Activated CD4-positive, alpha-beta T cell treated with anti-CD3 and anti-CD28 coated beads for 36 hours (primary cell): Measurements from ENCODE around the gene RAPGEF1. TPM values are rescaled to one million over a fixed set of nuclear protein-coding genes. Genes with fewer than 3 reads are reported as not detected.

Experiments used
- ATAC-seq: fragments of 200-7000 bp; cut with Tn5 transposase; one replicate; pipeline ENCODE4 v1.10.0; 2021; ENCODE audit warnings: mild to moderate bottlenecking, moderate library complexity
- CTCF ChIA-PET: fragments of 350-600 bp; sonication (Branson Sonifier 250); formaldehyde crosslinking; loops from one replicate; lab custom pipeline; 2021; ENCODE audit warnings: antibody characterized with exemption; lab: Charles Lee
- POLR2A ChIA-PET: fragments of 350-600 bp; sonication (Branson Sonifier 250); formaldehyde crosslinking; loops from one replicate; lab custom pipeline; 2021; ENCODE audit warnings: antibody characterized with exemption, inconsistent platforms; lab: Charles Lee
- DNase-seq: peaks from one replicate; pipeline ENCODE4 v3.0.0-alpha.2; 2020
- H3K27ac Mint-ChIP-seq: one replicate; pipeline ENCODE4 v1.8.0; 2021; ENCODE audit warnings: mixed read lengths
- H3K27me3 Mint-ChIP-seq: one replicate; pipeline ENCODE4 v1.8.0; 2021; ENCODE audit warnings: mixed read lengths
- H3K36me3 Mint-ChIP-seq: one replicate; pipeline ENCODE4 v1.8.0; 2021; ENCODE audit warnings: low read depth, mixed read lengths
- H3K4me1 Mint-ChIP-seq: one replicate; pipeline ENCODE4 v1.8.0; 2021; ENCODE audit warnings: mixed read lengths
- H3K4me3 Mint-ChIP-seq: one replicate; pipeline ENCODE4 v1.8.0; 2021; ENCODE audit warnings: mild to moderate bottlenecking, moderate library complexity, mixed read lengths
- H3K9me3 Mint-ChIP-seq: one replicate; pipeline ENCODE4 v1.8.0; 2021; ENCODE audit warnings: low read depth, mixed read lengths
- intact Hi-C, 2 experiments: fragments of 100-400 bp; cut with DNase I in 1 of 2; cut with micrococcal nuclease in 1 of 2; formaldehyde crosslinking; loops; one replicate each; pipeline versions ENCODE4 v1.14.2 to v1.15.1; 2022 to 2024; cut with DNase I, micrococcal nuclease
- total RNA-seq, 2 experiments: library from RNA; stranded (reverse); gene quantifications; one replicate each; pipeline ENCODE4 v1.2.3, GENCODE V29; 2021

The RAPGEF1 gene
- total RNA-seq, 2 experiments from 2014 or later: 86.7 to 108 TPM

DNA sequence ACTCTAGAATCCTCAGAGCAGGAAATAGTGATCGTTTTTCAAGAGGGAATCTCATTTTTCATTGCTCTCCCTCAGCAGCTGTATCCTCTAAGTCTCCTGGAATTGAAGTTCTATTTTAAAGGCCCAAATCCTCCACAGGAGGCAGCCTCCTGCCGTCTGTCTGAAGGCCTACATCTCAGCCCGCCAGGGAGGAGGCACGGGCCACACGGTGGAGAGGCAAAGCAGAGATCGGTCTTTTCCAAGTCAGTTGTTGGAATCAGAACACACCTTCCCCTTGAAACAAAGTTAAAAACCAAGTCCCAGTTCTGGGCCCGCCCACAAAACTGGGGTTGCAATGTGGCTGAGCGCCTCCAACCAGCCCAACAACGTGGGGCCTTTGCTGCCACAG is 68.7 kb downstream of the RAPGEF1 start:
- H3K9me3 Mint-ChIP-seq: no peaks in the 10 kb centered on the region
- H3K27me3 Mint-ChIP-seq: no peaks in the 10 kb centered on the region
- peaks cover 91% of the 10 kb centered on the region for H3K4me1 Mint-ChIP-seq
- DNase-seq (peak; percentile 22), ATAC-seq (no peak)
- H3K4me3 Mint-ChIP-seq: peak overlapping the region; percentile 24
- H3K27ac Mint-ChIP-seq: peak overlapping the region; percentile 96
- ChIA-PET CTCF (no interaction called here), POLR2A (no interaction called here)
- H3K36me3 Mint-ChIP-seq: peaks cover 22% of the 10 kb centered on the region
- intact Hi-C loops: no loop called here

DNA sequence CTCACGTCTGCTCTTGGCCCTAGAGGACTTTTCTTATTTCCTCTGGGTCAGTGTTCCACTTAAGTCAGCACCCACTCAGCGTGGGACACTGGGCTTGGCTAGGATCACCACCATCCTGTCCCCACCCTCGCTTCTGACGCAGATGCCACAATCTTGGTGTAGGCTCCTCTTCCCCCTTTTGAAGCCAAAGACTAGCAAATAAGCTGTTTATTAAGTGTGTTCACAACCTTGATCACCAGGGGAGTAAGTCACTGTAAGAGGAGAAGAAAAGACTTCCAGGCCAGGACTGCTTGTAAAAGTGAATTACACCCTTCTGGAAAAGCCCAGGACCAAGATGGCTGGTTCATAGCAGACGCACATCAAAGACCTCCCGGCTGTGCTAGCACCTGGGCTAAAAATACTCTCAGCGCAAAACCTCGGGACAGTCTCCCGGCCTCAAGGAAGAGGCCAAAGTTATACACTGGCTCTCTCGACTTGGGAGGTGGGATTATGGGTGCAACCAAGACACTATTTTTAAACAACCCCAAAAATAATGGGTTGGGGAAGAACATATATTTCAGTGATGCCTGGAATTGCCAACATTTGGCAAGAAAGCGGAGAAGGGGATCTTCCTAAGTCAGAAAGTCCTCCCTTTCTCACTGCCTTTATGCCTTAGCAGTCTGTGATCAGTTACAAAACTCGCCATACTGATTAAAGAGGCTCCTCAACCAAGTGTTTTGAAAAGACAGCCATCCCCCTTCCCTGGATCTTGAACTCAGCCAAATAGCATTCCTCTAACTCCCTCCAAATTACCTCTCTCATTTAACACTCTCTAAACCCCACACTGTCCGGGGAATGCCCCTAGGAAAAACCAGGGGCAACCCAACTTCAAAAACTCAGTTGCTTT is 69.4 kb downstream of the RAPGEF1 start:
- Mint-ChIP-seq H3K27me3 (no peaks in the 10 kb centered on the region), H3K4me1 (peaks cover 91% of the 10 kb centered on the region), H3K36me3 (peaks cover 25% of the 10 kb centered on the region), H3K4me3 (peak overlapping the region; percentile 24), H3K9me3 (no peaks in the 10 kb centered on the region), H3K27ac (peak overlapping the region; percentile 96)
- ATAC-seq: no peak
- DNase-seq: no peak
- POLR2A ChIA-PET: interaction anchor here (0.7 to 4.7 kb wide), 2 partner anchors 7 to 57 kb away, joined by 3 to 27 read pairs; no protein-coding TSS in a partner anchor
- intact Hi-C loops: loop anchor here in 1 of 2 experiments (1.0 kb wide), 1 partner anchor 8 kb away; no protein-coding TSS in a partner anchor
- CTCF ChIA-PET: interaction anchor here (0.8 to 2.2 kb wide), 4 partner anchors 8 to 63 kb away, joined by 3 to 8 read pairs (median 4); no protein-coding TSS in a partner anchor

DNA sequence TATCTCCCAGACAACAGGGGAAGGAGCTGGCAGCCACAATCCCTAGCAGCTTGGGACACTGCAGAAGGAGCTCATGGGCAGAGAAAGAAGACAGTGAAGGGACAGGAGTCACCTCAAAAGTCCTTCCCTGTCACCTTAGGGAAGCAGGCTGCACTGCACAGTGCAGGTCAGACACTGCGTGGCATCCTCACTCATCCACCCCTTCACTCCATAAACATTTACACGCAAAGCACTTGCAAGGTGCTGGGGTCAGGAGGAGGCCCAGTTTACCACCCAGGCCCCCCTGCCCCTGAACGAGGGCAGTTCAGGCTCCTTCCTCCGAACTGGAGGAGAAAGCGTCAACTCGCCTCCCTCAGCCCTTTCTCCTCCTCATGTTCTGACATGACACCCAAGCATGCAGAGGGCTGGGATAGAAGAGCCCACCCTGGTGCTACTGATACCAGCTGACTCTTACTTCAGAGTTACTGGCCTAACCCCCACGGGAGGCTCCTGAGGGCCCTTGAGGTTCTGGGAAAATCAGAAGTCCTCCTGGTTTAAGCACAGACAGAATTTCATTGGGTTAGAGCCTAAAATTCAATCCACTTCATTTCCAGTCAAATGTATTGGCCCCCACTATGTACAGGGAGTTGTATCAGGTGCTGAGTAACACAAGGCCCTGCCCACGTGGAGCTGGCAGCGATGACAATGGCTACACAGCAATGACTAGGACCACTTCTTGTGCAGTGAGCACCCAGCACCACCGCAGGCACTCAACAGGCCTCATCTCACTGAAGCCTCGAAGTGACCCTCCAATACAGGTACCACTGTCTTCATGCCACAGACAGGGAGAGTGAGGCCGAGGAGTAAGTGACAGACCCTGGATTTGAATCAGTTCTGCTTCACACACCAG is 70.4 kb downstream of the RAPGEF1 start:
- Mint-ChIP-seq H3K9me3 (no peaks in the 10 kb centered on the region), H3K27ac (peak overlapping the region; percentile 96), H3K36me3 (peaks cover 22% of the 10 kb centered on the region), H3K4me3 (peak overlapping the region; percentile 54), H3K4me1 (peaks cover 90% of the 10 kb centered on the region), H3K27me3 (no peaks in the 10 kb centered on the region)
- intact Hi-C loops: loop anchor here (1.0 to 10.0 kb wide), 10 partner anchors 9 to 1785 kb away; partner anchors contain the start of genes POMT1 (in 2 of the 2), FAM78A (in 1 of the 2), PRRC2B (in 1 of the 2) and SETX (in 1 of the 2)
- ATAC-seq: peak; percentile 28
- ChIA-PET POLR2A (interaction anchor here (0.7 to 4.7 kb wide), 4 partner anchors 8 to 58 kb away, joined by 3 to 27 read pairs (median 4); no protein-coding TSS in a partner anchor), CTCF (interaction anchor here (0.8 to 2.2 kb wide), 6 partner anchors 9 to 66 kb away, joined by 3 to 8 read pairs (median 4); no protein-coding TSS in a partner anchor)
- peak; percentile 76 for DNase-seq

DNA sequence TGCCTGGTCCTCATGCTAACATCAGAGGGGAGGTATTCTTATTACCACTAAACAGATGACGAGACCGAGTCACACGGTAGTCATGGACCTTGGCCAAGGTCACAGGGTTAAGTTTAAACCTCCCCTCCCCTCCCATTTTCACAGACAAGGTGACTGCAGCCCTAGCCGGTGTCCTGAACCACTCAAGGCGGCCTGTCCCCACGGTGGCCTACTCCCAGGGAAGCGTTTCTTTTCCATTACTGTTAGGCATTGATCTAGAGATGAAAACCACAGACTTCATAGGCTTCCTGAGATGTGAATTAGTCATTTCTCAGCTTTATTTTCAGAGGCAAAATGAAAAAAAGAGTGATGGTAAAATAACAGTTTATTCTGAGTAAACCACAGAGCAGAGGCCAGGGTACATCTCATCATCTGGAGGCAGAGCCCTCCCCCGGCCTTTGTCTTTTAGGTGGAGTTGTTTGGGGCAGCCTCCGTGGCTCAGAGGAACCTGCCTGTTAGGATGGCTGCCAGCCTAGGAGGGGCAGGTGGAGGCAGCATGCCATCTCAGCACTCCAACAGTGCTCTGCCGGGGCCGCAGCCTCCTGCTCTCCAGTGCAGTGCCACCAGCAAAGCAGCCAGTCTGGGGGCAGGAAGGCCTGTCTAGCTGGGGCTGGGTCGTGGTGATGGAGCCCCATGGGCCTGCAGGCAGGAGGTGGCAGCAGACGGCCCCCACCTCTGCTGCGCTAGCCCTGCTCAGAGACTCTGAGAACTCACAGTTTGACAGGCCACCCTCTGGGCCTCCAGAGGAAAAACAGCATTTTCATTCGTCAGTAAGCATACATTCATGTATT is 71.2 kb downstream of the RAPGEF1 start:
- peaks cover 93% of the 10 kb centered on the region for H3K4me1 Mint-ChIP-seq
- POLR2A ChIA-PET: interaction anchor here (0.6 to 4.7 kb wide), 10 partner anchors 9 to 575 kb away, joined by 3 to 27 read pairs (median 4); no protein-coding TSS in a partner anchor
- ATAC-seq (peak; percentile 68), DNase-seq (peak; percentile 83)
- H3K4me3 Mint-ChIP-seq: peak overlapping the region; percentile 54
- CTCF ChIA-PET: interaction anchor here (0.6 to 2.2 kb wide), 9 partner anchors 9 to 80 kb away, joined by 3 to 20 read pairs (median 4); no protein-coding TSS in a partner anchor
- peaks cover 23% of the 10 kb centered on the region for H3K36me3 Mint-ChIP-seq
- intact Hi-C loops: loop anchor here (1.0 to 10.0 kb wide), 15 partner anchors 10 to 1784 kb away; partner anchors contain the start of genes POMT1 (in 2 of the 2), FAM78A (in 1 of the 2), PRRC2B (in 1 of the 2) and SETX (in 1 of the 2)
- H3K27ac Mint-ChIP-seq: peak overlapping the region; percentile 96
- no peaks in the 10 kb centered on the region for H3K27me3 Mint-ChIP-seq
- no peaks in the 10 kb centered on the region for H3K9me3 Mint-ChIP-seq

DNA sequence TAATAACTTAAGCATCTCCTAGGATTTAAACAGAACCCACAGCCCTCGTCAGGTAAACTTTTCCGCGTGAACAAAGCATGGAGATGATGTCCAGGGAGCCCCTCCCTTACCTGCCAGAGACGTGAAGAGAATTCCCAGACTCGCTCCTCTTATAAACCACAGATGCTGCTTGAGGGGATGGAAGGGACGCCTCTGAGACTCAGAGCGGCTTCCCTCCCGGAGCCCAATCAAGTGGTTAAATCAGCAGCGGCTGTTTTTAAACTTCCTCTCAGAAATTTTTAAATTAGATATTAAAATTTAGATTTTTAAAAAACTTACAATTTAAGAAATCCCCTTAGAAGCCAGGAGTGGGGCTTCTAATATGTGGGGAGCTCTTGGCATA is 71.8 kb downstream of the RAPGEF1 start:
- Mint-ChIP-seq H3K4me3 (peak overlapping the region; percentile 76), H3K4me1 (peaks cover 95% of the 10 kb centered on the region)
- CTCF ChIA-PET: interaction anchor here (0.7 to 2.0 kb wide), 7 partner anchors 9 to 67 kb away, joined by 3 to 20 read pairs (median 4); no protein-coding TSS in a partner anchor

DNA sequence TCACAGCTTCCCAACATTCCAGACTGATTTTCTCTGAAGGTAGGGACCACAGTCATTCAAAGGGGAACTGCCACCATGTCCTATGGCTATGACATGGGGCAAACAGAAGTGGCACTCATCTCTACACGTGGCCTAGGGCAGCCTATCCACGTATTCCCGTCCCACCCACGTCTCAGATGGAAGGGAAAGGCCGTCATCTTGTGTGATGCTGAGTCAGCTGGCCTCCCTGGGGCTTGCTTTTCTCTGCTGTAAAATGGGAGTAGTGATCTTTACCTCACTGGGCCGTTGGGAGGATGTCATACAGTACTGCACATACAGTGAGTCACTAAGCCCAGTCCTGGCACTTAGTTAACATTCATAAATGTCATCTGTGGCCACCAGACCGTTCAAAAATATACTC is 72.3 kb downstream of the RAPGEF1 start:
- H3K27ac Mint-ChIP-seq: peak overlapping the region; percentile 99
- CTCF ChIA-PET: interaction anchor here (1.0 to 2.0 kb wide), 4 partner anchors 9 to 63 kb away, joined by 3 to 20 read pairs (median 4); no protein-coding TSS in a partner anchor
- intact Hi-C loops: loop anchor here (1.0 to 10.0 kb wide), 7 partner anchors 9 to 1783 kb away; partner anchors contain the start of genes POMT1 (in 2 of the 2), FAM78A (in 1 of the 2), PRRC2B (in 1 of the 2) and SETX (in 1 of the 2)
- peaks cover 27% of the 10 kb centered on the region for H3K36me3 Mint-ChIP-seq
- peak overlapping the region; percentile 76 for H3K4me3 Mint-ChIP-seq
- ATAC-seq (peak; percentile 63), DNase-seq (peak; percentile 89)
- peaks cover 95% of the 10 kb centered on the region for H3K4me1 Mint-ChIP-seq
- POLR2A ChIA-PET: interaction anchor here (0.9 to 4.7 kb wide), 7 partner anchors 9 to 66 kb away, joined by 3 to 27 read pairs (median 7); no protein-coding TSS in a partner anchor
- no peaks in the 10 kb centered on the region for H3K9me3 Mint-ChIP-seq
- no peaks in the 10 kb centered on the region for H3K27me3 Mint-ChIP-seq

More for the DNA sequence above, 71.8 kb downstream of the RAPGEF1 start:
- intact Hi-C loops: loop anchor here (1.0 to 10.0 kb wide), 15 partner anchors 10 to 1783 kb away; partner anchors contain the start of genes POMT1 (in 2 of the 2), FAM78A (in 1 of the 2), PRRC2B (in 1 of the 2) and SETX (in 1 of the 2)
- Mint-ChIP-seq H3K9me3 (no peaks in the 10 kb centered on the region), H3K27me3 (no peaks in the 10 kb centered on the region), H3K36me3 (peaks cover 27% of the 10 kb centered on the region), H3K27ac (peak overlapping the region; percentile 99)
- no peak for DNase-seq
- POLR2A ChIA-PET: interaction anchor here (0.6 to 4.7 kb wide), 8 partner anchors 10 to 575 kb away, joined by 3 to 27 read pairs (median 6); no protein-coding TSS in a partner anchor
- peak; percentile 0 for ATAC-seq

DNA sequence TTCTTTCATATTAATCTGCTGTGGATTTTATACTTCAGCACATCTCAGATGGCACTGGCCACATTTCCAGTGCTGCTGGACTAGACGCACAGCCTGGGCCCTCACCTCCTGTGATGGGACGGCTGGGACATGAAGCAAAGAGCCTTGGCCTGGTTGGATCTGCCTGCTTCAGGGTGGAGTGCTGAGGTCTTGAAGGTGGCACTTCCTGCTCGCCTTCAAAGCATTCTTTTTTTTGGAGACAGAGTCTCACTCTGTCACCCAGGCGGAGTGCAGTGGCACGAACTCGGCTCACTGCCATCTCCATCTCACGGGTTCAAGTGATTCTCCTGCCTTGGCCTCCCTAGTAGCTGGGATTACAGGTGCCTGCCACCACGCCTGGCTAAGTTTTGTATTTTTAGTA is 73.1 kb downstream of the RAPGEF1 start:
- Mint-ChIP-seq H3K4me1 (peaks cover 94% of the 10 kb centered on the region), H3K27ac (peak overlapping the region; percentile 99), H3K27me3 (no peaks in the 10 kb centered on the region), H3K4me3 (peak overlapping the region; percentile 76), H3K9me3 (no peaks in the 10 kb centered on the region), H3K36me3 (peaks cover 29% of the 10 kb centered on the region)
- ATAC-seq (no peak), DNase-seq (peak; percentile 43)
- ChIA-PET CTCF (interaction anchor here (0.7 to 3.3 kb wide), 6 partner anchors 8 to 1004 kb away, joined by 3 to 14 read pairs (median 6); partner anchors contain the start of gene RAPGEF1), POLR2A (interaction anchor here (0.9 to 4.7 kb wide), 3 partner anchors 11 to 688 kb away, joined by 3 to 27 read pairs (median 4); partner anchors contain the start of gene SETX)
- intact Hi-C loops: loop anchor here (1.0 to 10.0 kb wide), 7 partner anchors 8 to 1782 kb away; partner anchors contain the start of genes POMT1 (in 2 of the 2), FAM78A (in 1 of the 2), PRRC2B (in 1 of the 2) and SETX (in 1 of the 2)

DNA sequence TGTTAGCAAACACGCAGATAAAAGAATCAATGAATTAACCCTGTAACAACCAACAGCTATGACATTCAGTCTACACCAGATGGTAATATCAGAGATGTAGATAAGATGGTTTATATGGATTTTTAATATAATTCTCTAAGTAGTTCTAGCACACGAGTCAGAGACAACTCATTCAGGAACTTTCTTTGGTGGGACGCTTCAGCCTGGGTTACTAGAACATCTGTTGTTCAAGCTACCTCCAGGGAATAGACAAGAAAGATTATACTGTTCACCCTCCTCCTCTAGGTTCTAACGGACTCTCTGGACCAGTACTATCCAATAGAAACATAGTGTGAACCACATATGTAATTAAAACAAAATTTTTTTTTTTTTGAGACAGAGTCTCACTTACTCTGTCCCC is 73.8 kb downstream of the RAPGEF1 start:
- CTCF ChIA-PET: interaction anchor here (0.7 to 3.3 kb wide), 5 partner anchors 12 to 1005 kb away, joined by 3 to 14 read pairs (median 8); partner anchors contain the start of gene RAPGEF1
- H3K4me3 Mint-ChIP-seq: peak overlapping the region; percentile 76

DNA sequence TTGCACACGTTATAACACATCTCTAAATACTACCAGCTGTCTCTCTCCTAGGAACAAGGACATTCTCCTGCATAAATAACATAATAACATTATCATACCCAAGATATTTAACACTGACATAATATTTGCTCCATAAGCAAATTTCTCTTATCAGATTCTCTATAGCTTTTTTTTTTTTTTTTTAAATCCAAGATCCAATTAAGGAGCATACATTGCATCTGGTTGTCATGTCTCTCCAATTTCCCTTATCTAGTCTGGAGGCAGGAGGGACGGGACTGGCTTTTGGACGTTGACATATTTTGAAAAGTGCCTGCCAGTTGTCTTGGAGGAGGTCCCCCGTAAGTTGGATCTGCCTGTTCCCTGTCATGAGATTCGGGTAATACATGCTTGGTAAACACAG is 76.6 kb downstream of the RAPGEF1 start:
- intact Hi-C loops: loop anchor here (10.0 kb wide), 3 partner anchors 268 to 1778 kb away; partner anchors contain the start of genes PRRC2B (in 1 of the 2) and SETX (in 1 of the 2)
- DNase-seq: no peak
- peaks cover 21% of the 10 kb centered on the region for H3K36me3 Mint-ChIP-seq
- H3K27ac Mint-ChIP-seq: peak overlapping the region; percentile 88
- H3K27me3 Mint-ChIP-seq: no peaks in the 10 kb centered on the region
- H3K9me3 Mint-ChIP-seq: no peaks in the 10 kb centered on the region
- no peak for ATAC-seq
- H3K4me3 Mint-ChIP-seq: peak overlapping the region; percentile 9
- POLR2A ChIA-PET: interaction anchor here (0.7 kb wide), 1 partner anchor 740 kb away, joined by 5 read pairs; no protein-coding TSS in a partner anchor
- CTCF ChIA-PET: interaction anchor here (1.4 to 3.0 kb wide), 2 partner anchors 15 to 20 kb away, joined by 5 to 15 read pairs; no protein-coding TSS in a partner anchor
- peaks cover 85% of the 10 kb centered on the region for H3K4me1 Mint-ChIP-seq

More for the DNA sequence above, 73.8 kb downstream of the RAPGEF1 start:
- H3K9me3 Mint-ChIP-seq: no peaks in the 10 kb centered on the region
- DNase-seq: no peak
- no peaks in the 10 kb centered on the region for H3K27me3 Mint-ChIP-seq
- H3K4me1 Mint-ChIP-seq: peaks cover 92% of the 10 kb centered on the region
- peak overlapping the region; percentile 83 for H3K27ac Mint-ChIP-seq
- peaks cover 22% of the 10 kb centered on the region for H3K36me3 Mint-ChIP-seq
- intact Hi-C loops: loop anchor here (5.0 to 10.0 kb wide), 6 partner anchors 164 to 1781 kb away; partner anchors contain the start of genes POMT1 (in 2 of the 2), FAM78A (in 1 of the 2), PRRC2B (in 1 of the 2) and SETX (in 1 of the 2)
- POLR2A ChIA-PET: interaction anchor here (0.9 to 4.7 kb wide), 3 partner anchors 12 to 689 kb away, joined by 3 to 27 read pairs (median 4); partner anchors contain the start of gene SETX
- ATAC-seq: no peak
